K562 (cell line): ENCODE measurements around the gene SLC22A7.

Experiments
- GATA2 ChIP-seq: sonication (generic); formaldehyde crosslinking; IDR thresholded peaks from 2 replicates; pipeline ENCODE4 v1.4.0; 2020; ENCODE audit warnings: mild to moderate bottlenecking, missing genetic modification reagents
- HBP1 ChIP-seq: fragments of 450-650 bp; formaldehyde crosslinking; IDR thresholded peaks from 2 replicates; pipeline ENCODE4 v1.4.0; 2022; ENCODE audit warnings: missing genetic modification characterization
- RBBP5 ChIP-seq: fragments of 200-600 bp; sonication (generic); IDR thresholded peaks from 2 replicates; pipeline ENCODE4 v1.6.1; 2012; ENCODE audit warnings: borderline replicate concordance, mild to moderate bottlenecking, low read length, control low read depth, inconsistent platforms; ENCODE audit not compliant: insufficient read depth, poor library complexity, severe bottlenecking
- RBFOX2 ChIP-seq: fragments of 200-400 bp; formaldehyde crosslinking; IDR thresholded peaks from 2 replicates; pipeline ENCODE4 v1.6.1; 2017; ENCODE audit warnings: low read depth, mild to moderate bottlenecking, low read length, moderate library complexity
- SNAPC5 ChIP-seq: fragments of 250-450 bp; sonication (Bioruptor Pico); IDR thresholded peaks from 2 replicates; pipeline ENCODE4 v1.8.0; 2021; ENCODE audit warnings: moderate library complexity, mild to moderate bottlenecking, inconsistent platforms
- YY1 ChIP-seq, 3 experiments: IDR thresholded peaks; 2 replicates each; pipeline ENCODE4 v1.6.1; 2011; ENCODE audit warnings: low read length in 2 of 3, mild to moderate bottlenecking in 2 of 3, moderate library complexity in 2 of 3, borderline replicate concordance in 1 of 3, control low read depth in 1 of 3, low read depth in 1 of 3; ENCODE audit not compliant: insufficient read depth in 3 of 3, insufficient replicate concordance in 2 of 3, control insufficient read depth in 1 of 3, insufficient read length in 1 of 3; ENCODE audit errors: extremely low read depth in 1 of 3
- ZNF431 ChIP-seq: sonication (generic); formaldehyde crosslinking; IDR thresholded peaks from 2 replicates; pipeline ENCODE4 v1.8.0; 2022; ENCODE audit warnings: mild to moderate bottlenecking, missing genetic modification reagents

GRCh38 chr6:43292763-43293318, 5.2 kb upstream of the SLC22A7 start:
- TF ChIP-seq GATA2 (CRISPR knock-in tag): no peak
- TF ChIP-seq ZNF431: no peak
- TF ChIP-seq RBFOX2: no peak
- no peak for TF ChIP-seq YY1 (IDR thresholded peaks at IDR 0.05; ENCODE audit: borderline replicate concordance in 1 of 3, control insufficient read depth in 1 of 3, extremely low read depth in 1 of 3, insufficient read depth in 3 of 3, insufficient read length in 1 of 3, insufficient replicate concordance in 2 of 3, low read depth in 1 of 3, low read length in 2 of 3)
- TF ChIP-seq RBBP5: no peak
- TF ChIP-seq HBP1: no peak
- no peak for TF ChIP-seq SNAPC5 (CRISPR knock-in tag)
